GM18517 (cell line): ENCODE measurements around the gene TMCO1.
"Not testable (repeated sequence)": the region's sequence is repeated elsewhere in the genome, so short reads cannot be mapped to it uniquely, and the experiment has no call there.

Experiments used
- ATAC-seq: cut with Tn5 transposase; IDR thresholded peaks from one replicate; pipeline ENCODE4 v1.9.1; 2021; ENCODE audit warnings: mild to moderate bottlenecking, moderate library complexity; ENCODE audit not compliant: unreplicated experiment

TMCO1 gene, protein sequence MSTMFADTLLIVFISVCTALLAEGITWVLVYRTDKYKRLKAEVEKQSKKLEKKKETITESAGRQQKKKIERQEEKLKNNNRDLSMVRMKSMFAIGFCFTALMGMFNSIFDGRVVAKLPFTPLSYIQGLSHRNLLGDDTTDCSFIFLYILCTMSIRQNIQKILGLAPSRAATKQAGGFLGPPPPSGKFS

DNA sequence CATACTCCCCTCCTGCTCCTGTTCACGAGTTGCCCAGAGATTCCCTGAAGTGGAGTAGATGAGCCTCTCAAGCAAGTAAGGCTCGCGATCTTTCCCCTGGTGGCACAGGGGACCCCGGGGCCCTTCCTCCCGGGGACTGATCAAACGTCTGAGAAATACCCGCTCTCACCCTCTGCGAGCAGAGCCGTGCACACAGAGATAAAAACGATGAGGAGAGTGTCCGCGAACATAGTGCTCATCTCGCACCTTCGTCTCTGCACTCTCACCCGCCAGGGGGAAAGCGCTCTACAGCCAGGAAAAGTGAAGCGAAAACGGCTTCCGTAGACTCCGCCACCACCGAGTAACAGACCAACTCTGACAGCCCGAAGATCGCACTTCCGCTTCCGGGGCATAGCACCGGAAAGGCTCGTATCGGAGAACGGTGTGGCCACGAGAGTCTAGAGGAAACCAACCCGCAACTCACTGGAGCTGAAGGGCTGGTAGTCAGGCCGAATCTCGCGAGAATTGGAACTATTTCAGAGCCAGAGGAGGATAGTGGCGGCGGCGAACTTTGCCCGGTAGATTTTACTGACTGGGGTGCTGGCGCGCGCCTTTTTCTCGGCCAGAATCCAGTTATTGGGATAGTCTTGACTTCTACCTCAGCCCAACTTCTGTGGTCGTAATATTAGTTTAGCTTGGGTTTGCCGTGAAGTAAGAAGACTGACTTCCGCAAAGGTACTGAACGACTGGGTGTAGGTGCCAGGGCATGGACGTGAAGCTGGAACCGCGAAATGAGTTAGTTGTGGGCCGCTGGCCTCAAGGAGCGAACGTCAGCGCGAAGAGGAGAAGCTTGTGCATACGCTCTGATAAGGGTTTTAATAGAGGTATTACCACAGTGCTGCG, at the start of gene TMCO1:
Gene TMCO1 (minus strand): TSS at position 356 of the 882 bp plus-strand sequence. CDS start 117 bp downstream, at position 239.
- ATAC-seq = peak; percentile 99

DNA sequence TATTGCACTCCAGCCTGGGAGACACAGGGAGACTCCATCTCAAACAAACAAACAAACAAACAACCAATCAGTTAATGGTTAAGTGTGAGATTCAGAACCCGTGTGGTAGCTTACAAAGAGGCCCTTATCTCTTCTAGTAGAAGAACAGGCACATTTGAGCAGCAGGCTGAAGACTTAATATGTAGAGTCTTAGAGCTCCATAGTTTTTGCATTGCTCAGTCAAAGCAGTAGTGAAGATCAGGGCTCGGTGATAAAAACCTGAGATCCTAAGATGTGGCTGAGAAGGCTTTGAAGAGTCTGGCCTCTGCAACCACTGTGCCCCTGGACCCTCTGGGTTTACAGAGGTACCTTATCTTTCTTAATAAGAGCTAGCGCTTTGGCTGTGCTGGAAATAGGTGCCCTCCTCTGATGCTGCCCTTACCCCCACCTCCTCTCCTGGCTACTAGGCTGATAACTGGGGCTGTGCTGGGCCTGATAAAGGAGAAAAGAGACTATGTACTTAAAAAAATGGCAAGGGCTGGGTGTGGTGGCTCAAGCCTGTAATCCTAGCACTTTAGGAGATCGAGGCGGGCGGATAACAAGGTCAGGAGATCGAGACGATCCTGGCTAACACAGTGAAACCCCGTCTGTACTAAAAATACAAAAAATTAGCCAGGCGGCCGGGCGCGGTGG, 48.3 kb upstream of the TMCO1 start:
- no peak for ATAC-seq

DNA sequence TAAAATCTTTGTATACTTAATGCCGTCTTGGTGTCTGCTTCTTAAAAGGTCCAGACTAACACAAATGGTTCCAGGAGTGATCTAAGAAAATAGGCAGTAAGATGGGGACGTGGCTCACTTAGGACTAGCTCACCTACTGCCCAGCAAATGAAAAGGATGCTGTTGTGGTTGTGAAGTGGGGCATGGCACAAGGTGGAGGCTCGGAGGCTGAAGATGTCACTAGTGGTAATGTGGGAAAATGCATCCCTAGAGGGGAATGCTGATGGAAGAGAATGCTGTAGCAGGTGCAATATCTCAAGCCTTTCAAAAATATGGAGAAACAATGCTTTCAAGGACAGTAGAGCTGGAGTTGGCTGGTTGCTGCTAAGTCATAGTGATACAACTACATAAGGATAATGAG, 47.5 kb upstream of the TMCO1 start:
- ATAC-seq = no peak

DNA sequence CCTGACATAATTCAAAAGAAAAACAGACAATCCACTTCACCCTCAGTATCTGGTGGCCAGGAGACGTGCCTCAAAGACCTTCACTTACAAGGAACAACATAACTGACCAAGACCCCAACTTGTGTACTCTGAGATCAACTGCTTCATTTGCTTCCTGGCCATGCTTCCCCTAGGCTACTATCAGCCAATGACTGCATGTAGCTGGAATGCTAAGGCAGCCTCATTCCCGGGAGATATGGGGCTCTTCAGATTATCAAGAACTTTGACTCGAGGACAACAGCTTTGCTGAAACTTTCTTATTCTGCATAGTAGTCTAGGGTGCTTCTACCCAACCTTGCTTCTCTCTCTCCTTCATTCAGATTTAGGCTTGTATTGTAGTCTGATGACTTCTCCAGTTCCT, 47.1 kb upstream of the TMCO1 start:
- ATAC-seq = no peak

DNA sequence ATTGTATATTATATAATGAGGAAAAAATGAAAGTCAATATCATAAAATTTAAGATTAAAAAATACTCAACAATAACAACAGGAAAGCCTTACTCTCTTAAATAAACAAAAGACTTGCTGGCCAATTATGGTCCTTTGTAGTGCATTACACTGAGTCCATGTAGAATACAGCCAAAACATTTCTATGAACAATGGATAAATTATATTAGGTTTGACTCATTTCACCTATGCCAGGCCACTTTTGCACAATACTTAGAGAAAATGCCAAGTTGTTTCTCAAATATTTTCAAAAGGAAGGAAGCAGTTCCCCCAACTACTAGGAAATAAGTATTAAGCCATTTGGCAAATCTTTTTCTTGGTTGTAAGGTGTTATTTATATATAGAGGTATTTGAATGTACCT, 38.9 kb upstream of the TMCO1 start:
- no peak for ATAC-seq

DNA sequence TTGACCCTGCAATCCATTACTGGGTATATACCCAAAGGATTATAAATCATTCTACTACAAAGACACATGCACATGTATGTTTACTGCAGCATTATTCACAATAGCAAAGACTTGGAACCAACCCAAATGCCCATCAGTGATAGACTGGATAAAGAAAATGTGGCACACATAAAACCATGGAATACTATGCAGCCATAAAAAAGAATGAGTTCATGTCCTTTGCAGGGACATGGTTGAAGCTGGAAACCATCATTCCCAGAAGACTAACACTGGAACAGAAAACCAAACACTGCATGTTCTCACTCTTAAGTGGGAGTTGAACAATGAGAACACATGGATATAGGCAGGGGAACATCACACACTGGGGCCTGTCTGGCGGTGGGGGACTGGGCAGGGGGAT, 35.8 kb upstream of the TMCO1 start:
- ATAC-seq = not testable (repeated sequence)

DNA sequence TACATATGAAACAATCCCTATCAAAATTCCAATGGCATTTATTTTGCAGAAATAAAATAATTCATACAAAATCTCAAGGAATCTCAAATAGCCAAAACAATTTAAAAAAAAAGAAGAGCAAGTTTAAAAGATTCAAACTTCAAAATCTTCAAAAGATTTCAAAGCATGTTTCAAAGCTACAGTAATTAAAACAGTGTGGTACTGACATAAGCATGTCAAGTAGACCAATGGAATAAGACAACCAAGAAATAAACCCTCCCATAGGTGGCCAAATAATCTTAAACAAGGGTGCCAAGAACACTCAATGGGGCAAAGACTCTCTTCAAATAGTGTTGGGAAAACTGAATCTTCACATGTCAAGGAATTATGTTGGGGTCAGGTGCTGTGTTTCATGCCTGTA, 30.7 kb upstream of the TMCO1 start:
- no peak for ATAC-seq

DNA sequence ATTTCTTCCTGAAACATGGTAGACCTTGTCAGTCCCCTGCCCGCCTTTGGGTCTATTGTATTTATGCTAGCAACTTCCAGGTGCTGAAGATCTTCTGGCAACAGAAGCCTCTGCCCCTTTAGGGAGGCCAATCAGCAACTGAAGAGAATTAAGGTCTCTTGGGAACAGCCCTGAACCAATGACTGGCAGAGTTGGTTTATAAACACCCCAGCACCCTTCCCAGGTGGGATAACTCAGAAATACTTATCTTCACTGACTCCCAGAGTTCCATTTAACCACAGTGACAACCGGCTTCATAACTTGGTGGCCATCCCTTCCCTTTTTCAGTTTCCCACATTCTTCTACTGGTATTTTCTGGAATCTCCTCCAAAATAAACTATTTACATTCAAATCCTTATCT, 27.2 kb upstream of the TMCO1 start:
- no peak for ATAC-seq

DNA sequence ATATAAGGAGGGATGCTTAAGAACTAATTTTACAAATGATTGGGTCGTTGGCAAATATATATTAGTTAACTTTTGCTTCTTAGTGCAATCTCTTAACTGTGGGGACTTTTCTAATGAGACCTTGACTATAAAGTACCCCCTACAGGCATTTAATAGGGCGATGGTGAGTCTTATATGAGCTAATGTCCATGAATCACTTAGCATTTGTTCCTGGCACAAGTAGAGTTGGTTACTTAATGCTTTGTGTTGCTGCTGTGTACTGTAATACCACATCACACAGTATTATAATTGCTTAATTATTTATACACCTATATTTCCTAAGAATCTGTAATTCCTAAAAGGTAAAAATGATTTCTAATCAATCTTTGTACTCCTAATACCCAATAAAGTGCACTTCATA, 25.3 kb upstream of the TMCO1 start:
- ATAC-seq = no peak

DNA sequence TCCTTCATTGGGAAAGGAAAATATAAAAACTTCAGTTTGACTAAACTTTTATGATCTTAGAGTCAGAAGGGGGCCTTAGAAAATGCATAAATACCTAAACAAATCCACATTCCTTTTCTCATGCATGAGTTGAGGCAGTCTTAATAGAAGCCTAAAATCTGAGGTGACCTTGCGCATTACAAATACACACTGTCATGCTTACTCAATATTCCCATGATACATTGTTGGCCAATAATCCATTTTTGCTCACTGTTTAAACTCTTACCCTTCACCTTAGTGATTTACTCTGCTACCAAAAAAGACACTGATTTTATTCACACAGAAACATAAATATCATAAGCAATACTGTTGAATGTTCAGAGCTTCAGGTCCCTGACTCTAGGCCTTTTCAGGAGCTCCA, 19.1 kb upstream of the TMCO1 start:
- no peak for ATAC-seq

DNA sequence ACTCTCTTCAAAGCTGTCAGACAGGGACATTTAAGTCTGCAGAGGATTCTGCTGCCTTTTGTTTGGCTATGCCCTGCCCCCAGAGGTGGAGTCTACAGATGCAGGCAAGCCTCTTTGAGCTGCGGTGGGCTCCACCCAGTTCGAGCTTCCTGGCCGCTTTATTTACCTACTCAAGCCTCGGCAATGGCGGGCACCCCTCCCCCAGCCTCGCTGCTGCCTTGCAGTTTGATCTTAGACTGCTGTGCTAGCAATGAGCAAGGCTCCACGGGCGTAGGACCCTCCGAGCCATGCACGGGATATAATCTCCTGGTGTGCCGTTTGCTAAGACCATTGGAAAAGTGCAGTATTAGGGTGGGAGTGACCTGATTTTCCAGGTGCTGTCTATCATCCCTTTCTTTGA, 14.9 kb upstream of the TMCO1 start:
- ATAC-seq = not testable (repeated sequence)

DNA sequence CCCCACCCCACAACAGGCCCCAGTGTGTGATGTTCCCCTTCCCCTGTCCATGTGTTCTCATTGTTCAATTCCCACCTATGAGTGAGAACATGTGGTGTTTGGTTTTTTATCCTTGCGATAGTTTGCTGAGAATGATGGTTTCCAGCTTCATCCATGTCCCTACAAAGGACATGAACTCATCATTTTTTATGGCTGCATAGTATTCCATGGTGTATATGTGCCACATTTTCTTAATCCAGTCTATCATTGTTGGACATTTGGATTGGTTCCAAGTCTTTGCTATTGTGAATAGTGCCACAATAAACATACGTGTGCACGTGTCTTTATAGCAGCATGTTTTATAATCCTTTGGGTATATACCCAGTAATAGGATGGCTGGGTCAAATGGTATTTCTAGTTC, 9.5 kb upstream of the TMCO1 start:
- not testable (repeated sequence) for ATAC-seq

DNA sequence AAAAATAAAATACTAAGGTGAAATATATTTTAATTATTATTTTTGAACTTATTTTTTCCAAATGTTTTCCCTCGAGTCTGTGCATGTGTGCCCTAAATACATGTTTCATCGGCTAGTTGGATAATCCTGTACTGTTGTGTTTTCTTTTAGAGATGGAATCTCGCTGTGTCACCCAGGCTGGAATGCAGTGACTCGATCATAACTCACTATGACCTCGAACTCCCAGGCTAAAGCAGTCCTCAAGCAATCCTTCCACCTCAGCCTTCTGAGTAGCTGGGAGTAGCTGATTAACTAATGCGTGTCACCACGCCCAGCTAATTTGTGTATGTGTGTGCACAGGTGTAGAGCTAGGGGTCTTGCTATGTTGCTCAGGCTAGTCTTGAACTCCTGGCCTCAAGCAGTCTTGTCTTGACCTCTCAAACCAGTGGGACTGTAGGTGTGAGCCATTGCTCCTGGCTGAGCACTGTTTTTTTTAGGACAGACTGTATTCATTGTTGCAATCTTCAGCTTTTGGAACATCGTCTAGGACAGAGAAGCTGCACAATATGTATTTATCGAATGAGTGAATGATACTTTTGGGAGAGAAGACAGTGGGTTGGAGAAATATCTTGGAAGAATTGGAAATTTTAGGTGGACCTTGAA, 4.8 kb upstream of the TMCO1 start:
- ATAC-seq = no peak

DNA sequence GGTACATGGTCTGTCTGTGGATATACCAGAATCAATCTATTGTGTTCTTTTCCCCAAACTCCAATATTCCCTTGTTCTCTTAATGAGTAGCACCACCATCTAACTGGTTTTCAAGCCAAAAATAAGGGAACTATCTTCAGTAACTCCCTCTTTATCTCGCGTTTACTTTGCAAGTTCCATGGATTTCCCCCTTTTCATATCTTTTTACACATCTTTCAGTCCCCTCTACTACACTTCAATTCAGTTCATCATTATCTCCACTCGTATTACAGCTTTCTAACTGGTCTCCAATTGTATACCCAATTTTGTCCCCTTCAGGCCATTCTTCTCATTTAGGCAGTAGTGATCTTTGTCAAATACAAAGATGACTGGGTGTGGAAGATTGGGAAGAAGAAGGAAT, 4.1 kb upstream of the TMCO1 start:
- no peak for ATAC-seq

DNA sequence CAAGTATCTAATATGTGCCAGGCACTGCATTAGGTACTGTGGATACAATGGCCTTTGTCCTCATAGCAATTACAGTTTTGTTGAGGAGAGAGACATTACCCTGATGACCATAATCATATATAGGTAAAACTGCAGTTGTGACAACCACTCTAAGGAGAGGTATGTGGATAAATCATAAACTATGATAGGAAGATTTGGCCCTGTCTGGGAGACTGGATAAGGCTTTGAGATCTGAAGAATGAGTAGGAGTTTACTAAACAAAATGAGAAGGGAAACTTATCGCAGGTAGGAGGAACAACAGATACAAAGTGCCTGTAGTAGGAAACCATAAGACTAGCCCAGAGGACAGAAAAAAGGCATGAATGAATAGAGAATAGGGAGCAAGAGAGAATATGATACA, 4.4 kb downstream of the TMCO1 start:
- no peak for ATAC-seq

DNA sequence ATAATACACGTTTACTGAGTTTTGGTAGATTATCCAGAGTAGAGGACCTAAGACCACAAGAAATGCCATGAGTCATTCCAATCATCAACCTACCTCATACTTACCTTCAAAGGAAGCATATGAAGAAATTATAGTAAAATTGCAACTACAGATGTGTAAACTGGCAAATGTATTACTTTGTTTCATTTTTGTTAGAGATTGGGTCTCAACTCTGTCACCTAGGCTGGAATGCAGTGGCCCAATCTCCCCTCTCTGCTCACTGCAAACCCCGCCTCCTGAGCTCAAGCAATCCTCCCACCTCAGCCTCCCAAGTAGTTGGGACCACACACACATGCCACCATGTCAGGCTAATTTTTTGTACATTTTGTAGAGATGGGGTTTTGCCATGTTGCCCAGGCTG, 5.2 kb downstream of the TMCO1 start:
- ATAC-seq = no peak

DNA sequence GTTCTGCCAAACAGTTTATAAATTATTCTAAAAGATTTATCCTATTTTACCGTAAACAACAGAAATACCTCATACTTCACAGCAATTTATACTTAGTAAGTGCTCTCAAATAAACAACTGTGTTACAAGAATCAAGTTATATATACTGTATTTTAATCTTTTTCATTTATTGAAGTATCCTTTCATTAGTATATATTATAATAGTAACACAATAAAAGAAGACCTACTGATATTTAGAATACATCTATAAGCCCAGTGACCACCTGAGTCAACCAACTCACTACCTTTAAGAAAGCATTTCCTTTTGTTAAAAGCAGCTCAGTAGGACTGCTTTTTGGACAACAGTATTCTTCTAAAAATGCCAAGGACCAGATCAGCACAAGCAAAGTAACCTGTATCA, 5.9 kb downstream of the TMCO1 start:
- ATAC-seq = no peak

DNA sequence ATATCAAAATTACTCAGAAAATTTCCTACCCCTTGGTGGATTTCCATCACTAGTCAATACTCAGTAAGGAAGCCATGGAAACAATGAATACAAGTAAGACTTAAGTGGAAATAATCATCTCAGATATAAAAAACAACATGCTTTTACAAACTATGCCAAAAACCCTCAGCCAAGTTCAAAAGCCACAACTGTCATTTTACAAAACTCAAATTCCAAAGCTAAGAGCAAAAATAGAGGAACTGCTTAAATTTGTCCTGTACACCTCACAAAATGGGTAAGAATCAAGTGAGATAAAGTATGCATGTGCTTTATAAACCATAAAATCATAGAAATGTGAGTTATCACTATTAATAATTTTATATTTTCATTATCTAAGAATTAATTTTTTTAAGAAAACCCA, 9.6 kb downstream of the TMCO1 start:
- no peak for ATAC-seq

DNA sequence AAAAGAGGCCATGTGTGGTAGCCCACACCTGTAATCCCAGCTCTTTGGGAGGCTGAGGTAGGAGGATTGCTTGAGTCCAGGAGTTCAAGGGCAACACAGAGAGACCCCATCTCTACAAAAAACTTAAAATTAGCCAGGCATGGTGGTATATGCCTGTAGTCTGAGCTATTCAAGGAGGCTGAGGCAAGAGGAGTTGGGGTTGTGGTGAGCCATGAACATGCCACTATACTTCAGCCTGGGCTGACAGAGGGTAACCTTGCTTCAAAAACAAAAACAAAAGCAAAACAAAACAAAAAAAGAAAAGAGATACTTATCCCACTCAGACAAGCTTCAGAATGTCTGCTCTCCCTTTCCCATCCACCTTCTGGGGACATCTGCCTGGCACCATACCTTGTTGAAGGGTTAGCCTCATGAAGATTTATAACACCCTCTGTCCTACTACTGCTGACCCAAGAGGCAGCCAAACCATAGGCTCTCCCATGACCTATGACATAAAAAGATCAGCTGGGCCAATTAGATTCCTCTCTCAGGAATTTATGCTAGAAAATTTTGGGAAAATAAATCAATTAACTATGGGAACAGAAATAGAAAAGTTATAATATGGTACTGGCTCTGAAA, 13.2 kb downstream of the TMCO1 start:
- ATAC-seq = no peak

DNA sequence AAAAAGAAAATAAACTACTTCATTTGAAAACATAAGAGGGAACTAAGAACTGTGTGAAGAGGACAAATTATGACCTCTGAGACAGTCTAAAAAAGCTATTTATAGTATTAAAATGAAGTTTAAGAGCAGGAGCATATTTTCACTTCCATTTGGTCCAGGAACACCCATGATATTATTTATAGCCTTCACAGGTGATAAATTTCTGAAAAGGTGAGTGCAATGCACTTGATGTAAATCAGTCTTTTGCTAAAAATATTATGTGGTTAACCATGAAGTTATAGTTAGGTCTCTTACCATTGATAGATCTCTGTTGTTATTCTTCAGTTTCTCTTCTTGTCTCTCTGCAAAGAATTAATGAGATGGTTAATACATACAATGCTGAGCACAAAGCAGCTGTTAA, 14.7 kb downstream of the TMCO1 start:
- peak; percentile 98 for ATAC-seq

DNA sequence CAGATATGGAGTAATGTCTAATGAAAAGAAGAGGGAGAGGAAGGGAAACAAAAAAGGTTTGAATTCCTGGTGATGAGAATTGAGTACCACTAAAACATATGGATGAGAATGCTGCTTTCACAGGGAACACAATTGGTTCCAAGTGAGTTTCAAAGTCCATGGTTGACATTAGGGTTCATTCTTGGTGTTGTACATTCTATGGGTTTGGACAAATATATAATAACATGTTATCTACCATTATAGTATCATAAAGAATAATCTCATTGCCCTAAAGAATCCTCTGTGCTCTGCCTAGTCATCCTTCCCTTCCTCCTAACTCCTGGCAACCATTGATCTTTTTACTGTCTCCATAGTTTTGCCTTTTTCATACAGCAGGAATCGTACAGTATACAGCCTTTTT, 20.1 kb downstream of the TMCO1 start:
- ATAC-seq = no peak
